H1 (cell line): ENCODE data around the gene TMEM108. TPM values are rescaled to one million over a fixed set of nuclear protein-coding genes. Genes with fewer than 3 reads are reported as not detected.

ENCODE experiments used
- CTCF ChIA-PET: fragments of 300-600 bp; sonication (Branson Sonifier 250); formaldehyde crosslinking; loops from one replicate; lab custom pipeline; 2021; ENCODE audit not compliant: partially characterized antibody; lab: Charles Lee
- POLR2A ChIA-PET: fragments of 300-600 bp; sonication (Branson Sonifier 250); formaldehyde crosslinking; loops from one replicate; lab custom pipeline; 2021; ENCODE audit warnings: inconsistent platforms; ENCODE audit not compliant: partially characterized antibody; lab: Charles Lee
- DNase-seq, 2 experiments: peaks; one replicate each; pipeline versions ENCODE4 v3.0.0 to v3.0.0-alpha.2; 2010 to 2022; ENCODE audit warnings: low spot score in 2 of 2, low read depth in 1 of 2, mixed read lengths in 1 of 2
- FAIRE-seq: peaks from 2 replicates; lab custom pipeline; 2011; peaks lifted over from hg19 to GRCh38; lab: Jason Lieb, UNC
- H2AFZ ChIP-seq: 2 replicates; pipeline ENCODE4 v1.8.1; 2012; ENCODE audit warnings: low read length, inconsistent platforms
- H2AK5ac ChIP-seq: 2 replicates; pipeline ENCODE4 v1.6.1; 2013; ENCODE audit warnings: low read depth, low read length
- H2BK120ac ChIP-seq: replicated peaks from 2 replicates; pipeline ENCODE3; 2013; ENCODE audit warnings: low read depth, low read length, inconsistent platforms
- H2BK12ac ChIP-seq: 2 replicates; pipeline ENCODE4 v1.6.1; 2013; ENCODE audit warnings: low read depth, low read length
- H2BK15ac ChIP-seq: 2 replicates; pipeline ENCODE4 v1.6.1; 2013; ENCODE audit warnings: low read length
- H2BK20ac ChIP-seq: 2 replicates; pipeline ENCODE4 v1.6.1; 2013; ENCODE audit warnings: low read length
- H2BK5ac ChIP-seq: 2 replicates; pipeline ENCODE4 v1.6.1; 2013; ENCODE audit warnings: low read depth, low read length
- H3K14ac ChIP-seq: 2 replicates; pipeline ENCODE4 v1.6.1; 2013; ENCODE audit warnings: inconsistent platforms; ENCODE audit not compliant: insufficient read length
- H3K18ac ChIP-seq: 2 replicates; pipeline ENCODE4 v1.6.1; 2013; ENCODE audit warnings: low read length; ENCODE audit errors: extremely low read depth
- H3K23ac ChIP-seq: 2 replicates; pipeline ENCODE4 v1.6.1; 2013; ENCODE audit warnings: inconsistent platforms; ENCODE audit not compliant: insufficient read length
- H3K23me2 ChIP-seq: 2 replicates; pipeline ENCODE4 v1.6.1; 2013; ENCODE audit warnings: low read depth, low read length
- H3K27ac ChIP-seq: 2 replicates; pipeline ENCODE4 v1.6.1; 2011; ENCODE audit warnings: low read depth, low read length, inconsistent platforms
- H3K27me3 ChIP-seq, 4 experiments: replicated peaks in 1 of 4; 1 replicate in 1 of 4; 2 replicates in 3 of 4; pipeline versions ENCODE4 v1.6.1 to v1.8.1; 2011 to 2013; ENCODE audit warnings: low read length in 3 of 4, mild to moderate bottlenecking in 3 of 4, inconsistent platforms in 2 of 4, mixed read lengths in 2 of 4, moderate library complexity in 1 of 4; ENCODE audit not compliant: control insufficient read depth in 3 of 4, insufficient read depth in 3 of 4; ENCODE audit errors: extremely low read depth in 1 of 4
- H3K36me3 ChIP-seq, 4 experiments: 2 replicates each; pipeline versions ENCODE4 v1.6.1 to v1.8.1; 2011 to 2013; ENCODE audit warnings: mild to moderate bottlenecking in 4 of 4, low read length in 3 of 4, moderate library complexity in 2 of 4, control low read depth in 1 of 4, inconsistent platforms in 1 of 4; ENCODE audit not compliant: insufficient read depth in 4 of 4, control insufficient read depth in 2 of 4
- H3K4ac ChIP-seq: replicated peaks from 2 replicates; pipeline ENCODE3; 2013; ENCODE audit warnings: low read length, low read depth, mixed read lengths, inconsistent platforms; ENCODE audit not compliant: insufficient read length
- H3K4me1 ChIP-seq, 4 experiments: replicated peaks in 1 of 4; 1 replicate in 1 of 4; 2 replicates in 3 of 4; pipeline versions ENCODE4 v1.6.1 to v1.8.1; 2011 to 2013; ENCODE audit warnings: low read length in 3 of 4, inconsistent platforms in 2 of 4, mixed read lengths in 1 of 4; ENCODE audit not compliant: insufficient read depth in 4 of 4, control insufficient read depth in 3 of 4
- H3K4me2 ChIP-seq, 2 experiments: 2 replicates each; pipeline versions ENCODE4 v1.6.1 to v1.8.1; 2011 to 2013; ENCODE audit warnings: low read depth in 2 of 2, low read length in 2 of 2, control low read depth in 1 of 2, inconsistent platforms in 1 of 2, mild to moderate bottlenecking in 1 of 2; ENCODE audit not compliant: insufficient read depth in 1 of 2
- H3K4me3 ChIP-seq, 4 experiments: fragments of 200-600, 300-600 bp in 1 of 4; sonication (generic), shearing (Covaris generic), sonication (Bioruptor Twin) in 1 of 4; 2 replicates each; pipeline versions ENCODE4 v1.5.1 to v1.8.1; 2011 to 2016; ENCODE audit warnings: low read length in 4 of 4, low read depth in 3 of 4, control low read depth in 2 of 4, inconsistent platforms in 2 of 4, mild to moderate bottlenecking in 2 of 4, mixed read lengths in 1 of 4, moderate library complexity in 1 of 4; ENCODE audit not compliant: insufficient read depth in 2 of 4; ENCODE audit errors: extremely low read depth in 1 of 4
- H3K56ac ChIP-seq: replicated peaks from 2 replicates; pipeline ENCODE3; 2013; ENCODE audit warnings: low read depth, mild to moderate bottlenecking, mixed read lengths, low read length, inconsistent platforms; ENCODE audit not compliant: insufficient read length
- H3K79me1 ChIP-seq: 2 replicates; pipeline ENCODE4 v1.6.1; 2013; ENCODE audit warnings: low read depth, low read length, control low read depth
- H3K79me2 ChIP-seq, 2 experiments: 2 replicates each; pipeline versions ENCODE4 v1.6.1 to v1.8.1; 2012 to 2013; ENCODE audit warnings: low read length in 2 of 2, mild to moderate bottlenecking in 2 of 2, inconsistent platforms in 1 of 2; ENCODE audit not compliant: insufficient read depth in 2 of 2, control insufficient read depth in 1 of 2
- H3K9ac ChIP-seq, 4 experiments: replicated peaks in 1 of 4; 1 replicate in 1 of 4; 2 replicates in 3 of 4; pipeline versions ENCODE4 v1.6.1 to v1.8.1; 2011 to 2013; ENCODE audit warnings: low read depth in 3 of 4, low read length in 3 of 4, control low read depth in 2 of 4, mild to moderate bottlenecking in 2 of 4, moderate library complexity in 2 of 4, inconsistent platforms in 1 of 4; ENCODE audit errors: extremely low read depth in 1 of 4
- H3K9me3 ChIP-seq, 2 experiments: 2 replicates each; pipeline versions ENCODE4 v1.6.1 to v1.8.1; 2012 to 2013; ENCODE audit warnings: mild to moderate bottlenecking in 2 of 2, moderate library complexity in 2 of 2, control low read depth in 1 of 2, inconsistent platforms in 1 of 2, low read depth in 1 of 2, low read length in 1 of 2, mixed read lengths in 1 of 2; ENCODE audit not compliant: insufficient read depth in 2 of 2
- H4K20me1 ChIP-seq, 2 experiments: replicated peaks in 1 of 2; 2 replicates each; pipeline versions ENCODE3 to v1.8.1; 2011 to 2013; ENCODE audit warnings: inconsistent platforms in 2 of 2, low read length in 2 of 2, mild to moderate bottlenecking in 1 of 2; ENCODE audit not compliant: insufficient read depth in 2 of 2, control insufficient read depth in 1 of 2
- H4K5ac ChIP-seq: 2 replicates; pipeline ENCODE4 v1.6.1; 2013; ENCODE audit warnings: low read length, low read depth, mixed read lengths, inconsistent platforms; ENCODE audit not compliant: insufficient read length
- H4K8ac ChIP-seq: 2 replicates; pipeline ENCODE4 v1.8.0; 2013; ENCODE audit warnings: mild to moderate bottlenecking, moderate library complexity, low read length, inconsistent platforms; ENCODE audit not compliant: insufficient read depth; ENCODE audit errors: extremely low read depth
- H4K91ac ChIP-seq: replicated peaks from 2 replicates; pipeline ENCODE3; 2013; ENCODE audit warnings: low read length, mixed read lengths, inconsistent platforms; ENCODE audit not compliant: insufficient read length
- CEBPB ChIP-seq: IDR thresholded peaks from 2 replicates; pipeline ENCODE4 v1.6.1; 2012; ENCODE audit warnings: low read depth, low read length
- E2F6 ChIP-seq: IDR thresholded peaks from 2 replicates; pipeline ENCODE4 v1.6.1; 2012; ENCODE audit warnings: inconsistent platforms
- HDAC2 ChIP-seq, 2 experiments: fragments of 300-600 bp in 1 of 2; sonication (generic) in 1 of 2; IDR thresholded peaks; 2 replicates each; pipeline ENCODE4 v1.6.1; 2011 to 2012; ENCODE audit warnings: low read depth in 2 of 2, low read length in 2 of 2, mild to moderate bottlenecking in 2 of 2, moderate library complexity in 2 of 2, borderline replicate concordance in 1 of 2, inconsistent platforms in 1 of 2
- HDAC6 ChIP-seq: IDR thresholded peaks from one replicate; pipeline ENCODE4 v1.7.1; 2012; ENCODE audit warnings: low read depth, mild to moderate bottlenecking, inconsistent platforms, low read length, moderate library complexity
- POU5F1 ChIP-seq: IDR thresholded peaks from 2 replicates; pipeline ENCODE4 v1.6.1; 2011; ENCODE audit warnings: low read depth, mild to moderate bottlenecking, low read length, moderate library complexity
- WGBS, 2 experiments: shearing (Covaris generic) in 1 of 2; methylation state at CpG; one replicate each; pipeline versions ENCODE4 v1.1.6 to v1.1.7; 2013 to 2015; ENCODE audit warnings: low lambda C conversion rate in 2 of 2, mixed read lengths in 2 of 2, inconsistent platforms in 1 of 2, low coverage in 1 of 2, missing lambda C conversion rate in 1 of 2; ENCODE audit not compliant: insufficient replicate concordance in 2 of 2, insufficient coverage in 1 of 2, insufficient read length in 1 of 2; ENCODE audit errors: extremely low coverage in 1 of 2, missing lambda C conversion rate in 1 of 2; 5-methylcytosine and 5-hydroxymethylcytosine counted together
- polyA plus RNA-seq, 7 experiments: library from polyadenylated mRNA; depleted of rRNA in 3 of 7; stranded (reverse) in 5 of 7; unstranded in 2 of 7; fragments of >200 nt in 5 of 7; fragments of 200-250 nt in 2 of 7; gene quantifications; 1 replicate in 5 of 7; 2 replicates in 1 of 7; 4 replicates in 1 of 7; pipeline versions ENCODE4 v1.2.1 to v1.2.3, GENCODE V29; 2011 to 2013; ENCODE audit warnings: missing spikeins in 2 of 7, mixed read lengths in 2 of 7
- total RNA-seq: library from RNA; stranded (reverse); fragmentation: NEBNext Ultra II Directional; extraction: Animal tissue kit (Norgen Biotek cat#: 25700); gene quantifications from 2 replicates; pipeline ENCODE4 v1.2.1, GENCODE V29; 2021

The TMEM108 gene
- total and polyA plus RNA-seq, 2 of the 8 experiments (the other 6 are each of a cell fraction or from before 2014, with no cell fraction given): 14.3 to 16.2 TPM

- Histone ChIP-seq H4K8ac (no peak overlapping the region), H3K9me3 (no peaks in the 10 kb centered on the region), H3K23me2 (no peaks in the 10 kb centered on the region), H3K56ac (no peak overlapping the region), H2BK12ac (no peak overlapping the region), H3K14ac (no peak overlapping the region), H2AK5ac (no peak overlapping the region), H3K4ac (no peak overlapping the region), H4K91ac (no peak overlapping the region), H3K79me1 (no peaks in the 10 kb centered on the region; the same call in 1 of the 2 replicates), H3K27me3 (no peaks in the 10 kb centered on the region), H3K36me3 (no peaks in the 10 kb centered on the region), H2BK20ac (no peak overlapping the region), H3K18ac (no peak overlapping the region), H2AFZ (no peak overlapping the region), H3K4me1 (peaks cover 2 to 6% (median 3%) of the 10 kb centered on the region in 4 experiments; a peak in 5 of 7 replicates), H3K4me2 (no peak overlapping the region), H3K79me2 (0 out of 4 replicates have a peak, but pooled peaks cover 0 to 2% of the 10 kb centered on the region in 2 experiments), H3K23ac (no peak overlapping the region), H2BK15ac (no peak overlapping the region), H3K4me3 (no peak overlapping the region), H4K20me1 (peaks cover 0 to 2% of the 10 kb centered on the region in 2 experiments), H2BK5ac (no peak overlapping the region), H3K9ac (no peak overlapping the region), H2BK120ac (no peak overlapping the region), H3K27ac (no peak overlapping the region), H4K5ac (no peak overlapping the region)
- WGBS, 2 experiments: 80% methylated on average over 3 of the region's 3 CpGs; no CpG with 5 or more reads in 1 of the 2 experiments
- no peak for FAIRE-seq
- DNase-seq: no peak
- ChIA-PET POLR2A (no interaction called here), CTCF (no interaction called here)
- TF ChIP-seq CEBPB: no peak
- no peak for TF ChIP-seq HDAC6
- no peak for TF ChIP-seq E2F6
- no peak for TF ChIP-seq POU5F1
- no peak for TF ChIP-seq HDAC2 (IDR thresholded peaks at IDR 0.05; ENCODE audit: borderline replicate concordance in 1 of 2, low read depth in 2 of 2, low read length in 2 of 2)
Observed at GRCh38 chr3:133113927-133114597, 75.9 kb downstream of the TMEM108 start.
